HG02884 (cell line): Measurements from ENCODE around the gene C6orf47.

Experiments used
- ATAC-seq: cut with Tn5 transposase; IDR thresholded peaks from one replicate; pipeline ENCODE4 v1.9.1; 2021; ENCODE audit warnings: mild to moderate bottlenecking, moderate library complexity; ENCODE audit not compliant: unreplicated experiment

Gene C6orf47

DNA sequence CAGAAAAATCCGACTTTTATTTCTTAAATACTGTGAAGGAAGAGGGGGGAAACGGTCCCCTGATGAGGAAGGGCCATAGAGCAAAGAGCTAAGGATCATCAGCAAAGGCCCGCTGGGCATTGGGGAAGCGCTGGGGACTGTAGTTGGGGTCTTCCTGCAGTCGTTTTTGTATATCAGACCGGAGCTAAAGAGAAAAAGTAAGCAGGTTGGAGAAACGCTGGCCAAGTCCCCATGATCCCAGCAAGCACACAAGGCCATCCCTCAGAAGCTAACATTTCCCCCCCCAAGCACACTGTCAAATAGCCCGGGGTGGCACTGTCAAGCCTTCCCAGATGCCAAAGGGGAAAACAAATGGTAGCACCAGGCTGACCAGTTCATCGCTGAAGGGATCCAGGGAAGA lies 21.5 kb downstream of the C6orf47 start:
- no peak for ATAC-seq

- no peak for ATAC-seq
Observed at GRCh38 chr6:31636698-31637596, 23.6 kb downstream of the C6orf47 start.

- ATAC-seq: no peak
Observed at GRCh38 chr6:31634969-31635575, 25.5 kb downstream of the C6orf47 start.

DNA sequence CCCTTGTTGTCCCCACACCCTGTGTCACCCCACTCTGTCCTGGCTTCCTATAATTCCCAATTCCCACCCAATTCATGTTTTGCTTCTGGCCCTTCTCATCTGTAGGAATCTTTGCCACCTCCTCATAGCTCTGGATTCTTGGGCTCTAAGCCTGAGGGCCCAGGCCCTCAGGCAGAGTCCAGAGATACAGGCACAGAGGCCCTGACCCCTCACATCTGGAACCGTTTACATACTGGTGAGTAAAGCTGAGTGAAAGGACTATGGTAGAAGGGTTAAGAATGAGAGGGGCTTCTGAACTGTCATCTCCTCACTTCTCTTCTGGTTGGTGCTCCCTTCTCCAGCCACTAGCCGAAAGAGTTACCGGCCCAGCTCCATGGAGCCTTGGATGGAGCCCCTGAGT lies 26.4 kb downstream of the C6orf47 start:
- no peak for ATAC-seq

DNA sequence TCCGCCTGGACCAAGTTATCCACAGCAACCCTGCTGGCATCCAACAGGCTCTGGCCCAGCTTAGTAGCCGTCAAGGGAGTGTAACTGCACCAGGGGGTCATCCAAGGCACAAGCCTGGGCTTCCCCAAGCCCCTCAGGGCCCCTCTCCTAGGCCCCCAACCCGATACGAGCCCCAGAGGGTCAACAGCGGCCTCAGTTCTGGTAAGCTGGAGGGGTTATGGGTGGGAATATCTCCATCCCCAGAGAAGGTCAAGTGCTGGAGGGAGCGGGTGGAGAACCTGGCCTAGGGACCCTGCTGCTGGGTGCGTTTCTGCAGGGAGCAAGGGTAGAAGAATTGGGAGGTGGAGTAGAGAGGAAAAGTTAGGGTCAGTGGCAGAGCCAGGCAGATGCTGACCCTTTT lies 27.1 kb downstream of the C6orf47 start:
- ATAC-seq: no peak

- ATAC-seq: no peak
Observed at GRCh38 chr6:31632279-31632946, 28.2 kb downstream of the C6orf47 start.

GRCh38 chr6:31631681-31632278 lies 28.8 kb downstream of the C6orf47 start:
- ATAC-seq: no peak

GRCh38 chr6:31631209-31631608 lies 29.4 kb downstream of the C6orf47 start:
- ATAC-seq: no peak

- no peak for ATAC-seq
Observed at GRCh38 chr6:31630177-31630934, 30.2 kb downstream of the C6orf47 start.

GRCh38 chr6:31629014-31629413 lies 31.6 kb downstream of the C6orf47 start:
- no peak for ATAC-seq

GRCh38 chr6:31627690-31628287 lies 32.8 kb downstream of the C6orf47 start:
- no peak for ATAC-seq

- ATAC-seq: no peak
Observed at GRCh38 chr6:31626952-31627351, 33.6 kb downstream of the C6orf47 start.

DNA sequence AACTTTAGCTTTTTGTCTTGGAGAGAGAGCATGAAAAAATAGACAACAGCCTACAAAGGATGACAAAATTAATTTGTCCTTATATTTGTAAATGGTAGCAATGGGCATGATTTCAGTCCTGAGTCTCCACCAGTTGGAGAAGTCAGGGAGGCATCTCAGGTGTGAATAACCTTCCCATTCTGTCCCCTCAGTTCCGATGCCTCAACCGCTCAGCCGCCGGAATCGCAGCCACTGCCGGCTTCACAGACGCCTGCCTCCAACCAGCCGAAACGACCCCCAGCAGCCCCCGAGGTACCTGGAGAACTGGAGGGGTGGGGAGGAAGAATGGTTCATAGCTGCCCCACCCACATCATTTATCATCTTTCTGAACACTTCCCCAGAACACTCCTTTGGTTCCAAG lies 36.5 kb downstream of the C6orf47 start:
- no peak for ATAC-seq

DNA sequence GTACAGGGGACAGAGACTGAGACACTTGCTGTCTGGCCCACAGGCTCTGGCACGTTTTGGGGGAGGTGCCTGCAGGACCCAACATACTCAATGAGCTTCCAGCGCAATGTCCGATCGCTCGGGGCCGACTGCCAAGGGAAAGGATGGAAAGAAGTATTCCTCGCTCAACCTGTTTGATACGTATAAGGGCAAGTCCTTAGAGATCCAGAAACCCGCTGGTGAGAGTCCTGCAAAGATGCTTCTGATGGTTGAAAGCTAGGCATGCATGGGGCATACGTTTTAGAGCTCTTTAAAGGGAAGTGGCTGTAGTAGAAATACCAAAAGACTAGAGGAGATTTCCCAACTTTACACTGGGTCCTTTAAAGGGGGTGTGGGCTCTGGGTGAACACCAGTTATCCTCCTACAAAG lies 37.9 kb downstream of the C6orf47 start:
- ATAC-seq: no peak

- ATAC-seq: no peak
Observed at GRCh38 chr6:31621991-31622390, 38.6 kb downstream of the C6orf47 start.

DNA sequence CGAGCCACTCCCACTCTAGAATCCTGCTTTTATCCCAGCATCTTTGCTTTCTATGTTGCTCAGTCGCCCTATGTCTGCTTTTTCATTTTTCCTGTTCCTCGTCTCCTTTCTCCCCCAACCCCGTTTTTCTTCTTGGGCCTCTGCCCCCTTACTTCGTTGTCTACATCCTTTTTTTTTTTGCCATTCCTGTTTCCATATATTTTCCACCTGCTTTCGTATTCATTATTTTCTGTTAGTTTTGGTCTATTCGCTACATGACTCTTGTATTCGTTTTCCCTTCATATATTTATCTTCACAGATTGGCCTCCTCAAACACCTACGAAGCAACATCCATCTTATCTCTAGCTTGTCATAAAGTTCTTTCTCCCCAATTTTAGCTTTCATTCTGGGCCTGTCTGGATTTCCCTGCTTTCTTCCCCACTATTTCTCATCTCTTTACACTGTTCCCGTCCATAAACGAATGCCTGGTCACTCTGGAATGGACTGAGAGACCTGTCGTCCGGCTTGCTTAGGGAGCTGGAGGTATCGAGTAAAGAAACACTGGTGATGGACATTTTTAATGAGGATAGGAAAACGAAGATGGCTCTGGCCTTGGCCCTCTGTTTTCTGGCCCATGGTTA lies 39.1 kb downstream of the C6orf47 start:
- no peak for ATAC-seq

- peak; percentile 20 for ATAC-seq
Observed at GRCh38 chr6:31620586-31621319, 39.8 kb downstream of the C6orf47 start, which contains the start of gene PRRC2A. TSS of gene PRRC2A (plus strand) at chr6:31620715. CDS start at chr6:31622790, 2,075 bp downstream.

GRCh38 chr6:31619805-31620585 lies 40.6 kb downstream of the C6orf47 start:
- peak; percentile 70 for ATAC-seq
